GM12801 (cell line): Measurements from ENCODE around the gene RFPL3.

Experiments used
- CTCF ChIP-seq: IDR thresholded peaks from one replicate; pipeline ENCODE4 v1.5.1; 2011; ENCODE audit warnings: control low read depth; ENCODE audit not compliant: insufficient read length; ENCODE audit errors: extremely low read depth

RFPL3 gene

GRCh38 chr22:32325811-32326237, 31.8 kb upstream of the RFPL3 start:
- TF ChIP-seq CTCF: no peak

- no peak for TF ChIP-seq CTCF
Observed at GRCh38 chr22:32326647-32327046, 31.0 kb upstream of the RFPL3 start.

GRCh38 chr22:32327066-32327465, 30.6 kb upstream of the RFPL3 start:
- no peak for TF ChIP-seq CTCF

- no peak for TF ChIP-seq CTCF
Observed at GRCh38 chr22:32327596-32328171, 30.0 kb upstream of the RFPL3 start.

GRCh38 chr22:32328306-32329201, 29.1 kb upstream of the RFPL3 start:
- TF ChIP-seq CTCF: no peak

- TF ChIP-seq CTCF: no peak
Observed at GRCh38 chr22:32329202-32329645, 28.4 kb upstream of the RFPL3 start.

- no peak for TF ChIP-seq CTCF
Observed at GRCh38 chr22:32331236-32331917, 26.3 kb upstream of the RFPL3 start.
